ENCODE results near the gene PPIF. TPM values are rescaled to one million over a fixed set of nuclear protein-coding genes. Genes with fewer than 3 reads are reported as not detected.
A peak's percentile ranks its signal among the peaks of the same experiment; 100 is the strongest.
"Not testable (repeated sequence)": the region's sequence is repeated elsewhere in the genome, so short reads cannot be mapped to it uniquely, and the experiment has no call there.

PPIF gene
- total RNA-seq, 1 donor from 2014 or later, result 93.4 TPM

DNA sequence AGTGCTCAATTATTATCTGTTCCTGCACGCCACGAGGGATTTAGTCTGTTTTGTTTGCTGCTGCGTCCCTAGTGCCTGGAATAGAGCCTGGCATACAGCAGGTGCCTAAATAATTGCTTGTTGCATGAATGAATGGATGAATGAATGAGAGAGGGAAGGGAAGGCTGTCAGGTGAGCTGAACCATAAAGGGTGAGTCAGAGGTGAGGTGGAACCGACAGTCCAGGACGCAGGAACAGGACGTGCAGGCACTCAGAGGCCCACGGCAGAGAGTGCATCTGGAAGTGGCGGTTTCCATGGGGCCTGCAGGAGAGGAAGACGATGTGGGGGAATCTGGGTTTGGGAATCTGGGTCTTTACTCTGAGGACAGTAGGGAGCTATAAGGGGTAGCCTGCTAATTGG is 17.7 kb upstream of the PPIF start:
- ATAC-seq (no peak), DNase-seq (ENCODE audit: low spot score) (no peak)

DNA sequence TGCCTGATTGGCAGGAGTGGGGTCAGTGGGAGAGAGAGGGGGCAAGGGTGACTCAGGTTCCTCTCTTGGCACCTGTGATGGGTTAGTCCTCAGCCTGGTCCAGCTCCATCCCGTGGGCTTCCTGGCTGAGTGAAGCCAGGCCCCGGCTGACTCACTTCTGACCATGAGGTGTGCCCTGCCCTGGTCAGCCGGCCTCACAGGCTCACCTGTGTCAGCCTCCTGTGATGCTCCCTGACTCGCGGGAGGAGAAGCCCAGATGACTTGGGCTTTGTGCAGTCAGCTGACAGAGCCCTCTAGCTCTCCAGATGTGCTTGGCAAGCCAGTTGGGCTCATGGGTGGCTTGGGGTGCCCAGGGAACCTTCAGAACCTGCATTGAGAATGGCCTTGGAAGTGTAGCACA is 16.0 kb upstream of the PPIF start:
- ATAC-seq (no peak), DNase-seq (ENCODE audit: low spot score) (no peak)

- ATAC-seq, result no peak
- DNase-seq (ENCODE audit: low spot score), result no peak
These were observed 15.6 kb upstream of the PPIF start for GRCh38 chr10:79331709-79332108.

DNA sequence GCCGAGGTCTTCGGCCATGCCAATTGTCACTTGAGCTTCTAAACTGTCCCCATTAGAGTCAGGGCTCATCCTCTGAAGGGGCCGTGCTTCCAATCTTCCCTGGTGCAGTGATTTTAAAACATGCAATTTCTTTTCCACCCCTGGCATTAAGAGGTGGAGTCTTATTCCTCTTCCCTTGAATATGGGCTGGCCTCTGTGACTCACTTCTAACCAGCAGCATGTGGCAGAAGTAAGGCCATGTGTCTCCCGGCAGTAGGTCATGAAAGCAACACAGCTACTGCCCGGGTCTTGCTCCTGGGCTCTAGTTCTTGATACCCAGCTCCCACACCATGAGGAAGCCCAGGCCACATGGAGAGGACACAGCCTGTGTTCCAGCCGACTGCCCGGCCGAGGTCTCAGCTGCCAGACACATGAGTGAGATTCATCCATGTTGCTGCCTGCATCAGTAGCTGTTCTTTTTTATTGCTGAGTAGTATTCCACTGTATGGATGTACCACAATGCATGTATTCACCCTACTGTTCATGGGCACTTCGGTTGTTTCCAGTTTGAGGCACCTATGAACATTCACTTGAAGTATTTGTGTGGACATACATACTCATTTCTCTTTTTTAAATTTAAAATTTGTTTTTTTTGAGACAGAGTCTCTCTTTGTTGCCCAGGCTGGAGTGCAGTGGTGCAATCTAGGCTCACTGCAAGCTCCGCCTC is 14.5 kb upstream of the PPIF start:
- ATAC-seq; DNase-seq (ENCODE audit: low spot score): not testable (repeated sequence)

DNA sequence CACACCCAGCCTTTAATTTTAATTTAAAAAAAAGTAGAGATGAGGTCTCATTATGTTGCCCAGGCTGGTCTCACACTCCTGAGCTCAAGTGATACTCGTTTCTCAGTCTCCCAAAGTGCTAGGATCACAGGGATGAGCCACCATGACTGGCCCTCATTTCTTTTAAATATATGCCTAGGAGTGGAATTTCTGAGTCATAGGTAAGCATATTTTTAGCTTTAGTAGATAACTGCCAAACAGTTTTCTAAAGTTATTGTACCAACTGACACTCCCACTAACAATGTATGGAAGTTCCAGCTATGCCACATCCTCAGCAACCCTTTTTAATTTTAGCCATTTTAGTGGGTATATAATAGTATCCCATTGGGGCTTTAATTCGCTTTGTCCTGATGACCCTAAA is 13.8 kb upstream of the PPIF start:
- DNase-seq (ENCODE audit: low spot score), result no peak
- ATAC-seq, result no peak

DNA sequence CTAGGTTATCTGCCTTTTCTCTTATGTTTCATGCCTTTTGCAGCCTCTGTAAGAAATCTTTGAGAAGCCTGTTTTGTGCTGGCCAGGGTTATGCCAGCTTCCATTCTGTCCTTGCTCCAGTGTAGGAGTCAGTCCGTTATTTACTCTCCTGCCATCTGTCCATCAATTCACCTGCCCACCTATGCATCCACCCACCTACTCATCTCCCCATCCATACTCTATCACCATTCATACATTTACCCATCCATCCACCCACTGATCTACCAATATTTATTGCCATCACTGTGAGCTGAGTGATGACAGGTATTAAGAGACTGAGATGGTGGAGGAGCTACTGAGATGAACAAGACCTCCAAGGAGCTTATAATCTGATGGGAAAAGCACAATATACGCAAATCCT is 12.7 kb upstream of the PPIF start:
- ATAC-seq, result no peak

DNA sequence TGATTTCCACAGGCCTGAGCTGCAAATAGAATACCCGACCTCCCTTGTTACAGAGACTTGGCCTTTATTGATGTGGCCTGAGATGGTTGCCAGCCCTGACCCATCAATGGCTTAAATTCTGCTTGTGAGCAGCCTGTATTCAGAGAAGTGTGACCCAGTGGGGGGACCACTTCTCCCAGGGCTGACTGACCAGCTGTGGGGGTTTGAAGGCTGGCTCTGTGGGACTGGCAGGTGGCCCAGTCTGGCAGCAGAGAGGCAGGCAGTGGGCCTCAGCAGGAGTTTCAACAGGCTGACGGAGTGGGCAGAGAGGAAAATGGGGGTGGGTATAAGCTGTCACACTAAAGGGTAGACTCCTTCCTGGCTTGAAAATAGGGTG is 12.2 kb upstream of the PPIF start:
- DNase-seq (ENCODE audit: low spot score) (no peak), ATAC-seq (peak; percentile 2)

More for the DNA sequence above, 12.7 kb upstream of the PPIF start:
- DNase-seq (ENCODE audit: low spot score), result no peak

- ATAC-seq, result peak; percentile 92
These were observed 11.6 kb upstream of the PPIF start for GRCh38 chr10:79335470-79336235.

GRCh38 chr10:79336276-79336675 is 11.0 kb upstream of the PPIF start:
- ATAC-seq (peak; percentile 6), DNase-seq (ENCODE audit: low spot score) (no peak)

More at GRCh38 chr10:79335470-79336235, 11.6 kb upstream of the PPIF start:
- DNase-seq (ENCODE audit: low spot score), result peak; percentile 96

GRCh38 chr10:79336739-79337138 is 10.5 kb upstream of the PPIF start:
- ATAC-seq, result no peak
- no peak for DNase-seq (ENCODE audit: low spot score)

DNA sequence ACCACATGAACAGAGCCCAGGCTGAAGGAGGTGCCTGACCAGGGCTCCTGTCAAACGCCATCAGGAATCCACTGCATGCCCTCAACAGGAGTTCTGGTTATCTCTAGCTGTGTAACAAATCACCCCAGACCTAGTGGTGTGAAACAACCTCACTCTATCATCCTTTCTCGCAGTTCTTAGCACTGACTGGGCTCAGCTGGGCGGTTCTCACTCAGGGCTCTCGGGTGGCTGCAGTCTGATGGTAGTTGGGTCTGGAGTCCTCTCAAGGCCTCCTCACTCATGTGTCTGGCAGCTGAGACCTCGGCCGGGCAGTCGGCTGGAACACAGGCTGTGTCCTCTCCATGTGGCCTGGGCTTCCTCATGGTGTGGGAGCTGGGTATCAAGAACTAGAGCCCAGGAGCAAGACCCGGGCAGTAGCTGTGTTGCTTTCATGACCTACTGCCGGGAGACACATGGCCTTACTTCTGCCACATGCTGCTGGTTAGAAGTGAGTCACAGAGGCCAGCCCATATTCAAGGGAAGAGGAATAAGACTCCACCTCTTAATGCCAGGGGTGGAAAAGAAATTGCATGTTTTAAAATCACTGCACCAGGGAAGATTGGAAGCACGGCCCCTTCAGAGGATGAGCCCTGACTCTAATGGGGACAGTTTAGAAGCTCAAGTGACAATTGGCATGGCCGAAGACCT is 9.3 kb upstream of the PPIF start:
- not testable (repeated sequence) for DNase-seq (ENCODE audit: low spot score); ATAC-seq

DNA sequence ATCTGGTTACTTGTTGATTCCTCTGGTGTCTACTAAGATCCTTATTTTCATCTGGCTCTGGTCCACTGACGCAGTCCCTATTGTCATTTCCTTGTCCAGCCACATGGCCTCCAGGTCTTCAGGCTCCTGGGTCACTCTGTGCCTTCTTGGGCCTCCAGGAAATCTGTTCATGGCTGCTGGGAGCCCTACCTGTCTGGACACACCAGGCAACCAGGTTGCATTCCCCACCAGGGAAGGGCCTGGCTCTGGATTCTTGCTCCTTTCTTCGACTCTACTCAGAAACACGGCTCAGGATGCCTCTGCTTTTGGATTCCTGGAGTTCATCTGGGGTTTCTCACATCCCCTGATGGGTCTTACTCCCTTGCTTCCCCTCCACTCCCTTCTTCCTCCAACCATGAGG is 8.0 kb upstream of the PPIF start:
- ATAC-seq, result no peak
- no peak for DNase-seq (ENCODE audit: low spot score)

DNA sequence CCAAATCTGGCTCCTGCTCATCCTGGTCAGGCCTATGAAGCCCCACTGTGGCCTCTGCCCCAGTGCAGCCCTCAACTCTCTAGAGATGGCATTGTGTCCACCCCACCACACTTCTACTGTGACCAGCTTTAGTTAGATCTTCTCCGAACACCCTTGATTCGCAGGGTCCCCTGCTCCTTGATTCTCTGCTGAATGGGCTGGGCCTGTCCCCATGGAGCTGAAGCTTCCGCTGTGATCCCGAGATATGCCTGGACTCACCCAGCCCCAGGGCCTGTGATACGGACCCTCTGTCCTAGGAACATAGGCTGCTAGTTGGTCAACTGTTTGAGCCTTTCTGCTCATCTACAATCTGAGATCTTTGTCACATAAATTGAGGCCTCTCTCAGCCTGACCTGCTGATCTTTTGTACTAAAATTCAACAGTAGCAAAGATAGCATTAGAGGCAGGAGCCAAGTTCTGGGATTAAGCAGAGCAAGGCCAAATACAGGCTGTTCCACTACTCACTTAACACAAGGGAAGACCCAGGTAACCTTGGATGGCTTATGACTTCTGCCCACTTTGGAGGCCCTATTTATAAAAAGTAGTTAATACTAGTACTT is 6.5 kb upstream of the PPIF start:
- DNase-seq (ENCODE audit: low spot score), result peak; percentile 51
- ATAC-seq, result peak; percentile 48

- DNase-seq (ENCODE audit: low spot score) (peak; percentile 84), ATAC-seq (peak; percentile 71)
These were observed 4.9 kb upstream of the PPIF start for GRCh38 chr10:79342295-79342761.

DNA sequence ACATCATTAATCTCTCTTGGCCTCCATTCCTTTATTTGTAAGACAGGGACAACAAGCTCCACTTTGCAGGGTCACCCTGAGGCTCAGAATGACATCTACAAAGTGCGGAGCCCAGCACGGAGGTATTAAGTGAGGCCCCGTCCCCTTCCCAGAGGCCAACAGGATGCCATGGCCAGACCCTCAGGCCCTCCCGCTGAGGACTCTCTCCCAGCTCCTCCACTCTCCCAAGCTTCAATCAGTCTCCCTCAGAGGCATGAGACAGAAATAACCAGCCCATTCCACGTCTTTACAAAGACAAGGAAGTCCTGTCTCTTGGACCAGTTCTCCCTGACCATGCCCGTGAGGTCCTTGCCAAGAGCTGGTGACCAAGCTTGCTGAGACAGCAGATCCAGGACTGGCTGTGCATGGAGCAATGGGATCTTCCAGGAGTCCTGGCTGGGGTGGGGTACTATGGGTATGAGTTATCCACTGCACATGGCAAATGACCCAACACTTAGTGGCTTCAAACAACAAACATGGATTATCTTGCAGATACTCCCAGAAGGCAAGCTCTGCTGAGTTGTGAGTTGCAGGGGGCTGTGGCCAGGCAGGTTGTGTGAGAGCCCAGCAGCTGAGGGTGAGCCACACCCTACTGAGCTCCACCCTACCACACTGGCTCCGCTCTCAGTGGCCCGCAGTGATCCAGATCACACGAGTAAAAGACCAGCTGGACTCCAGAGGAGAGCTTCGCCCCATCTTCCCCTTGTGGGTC is 4.3 kb upstream of the PPIF start:
- peak; percentile 68 for DNase-seq (ENCODE audit: low spot score)

GRCh38 chr10:79344502-79345195 is 2.6 kb upstream of the PPIF start:
- ATAC-seq (no peak), DNase-seq (ENCODE audit: low spot score) (peak; percentile 31)

More for the DNA sequence above, 4.3 kb upstream of the PPIF start:
- peak; percentile 33 for ATAC-seq

DNA sequence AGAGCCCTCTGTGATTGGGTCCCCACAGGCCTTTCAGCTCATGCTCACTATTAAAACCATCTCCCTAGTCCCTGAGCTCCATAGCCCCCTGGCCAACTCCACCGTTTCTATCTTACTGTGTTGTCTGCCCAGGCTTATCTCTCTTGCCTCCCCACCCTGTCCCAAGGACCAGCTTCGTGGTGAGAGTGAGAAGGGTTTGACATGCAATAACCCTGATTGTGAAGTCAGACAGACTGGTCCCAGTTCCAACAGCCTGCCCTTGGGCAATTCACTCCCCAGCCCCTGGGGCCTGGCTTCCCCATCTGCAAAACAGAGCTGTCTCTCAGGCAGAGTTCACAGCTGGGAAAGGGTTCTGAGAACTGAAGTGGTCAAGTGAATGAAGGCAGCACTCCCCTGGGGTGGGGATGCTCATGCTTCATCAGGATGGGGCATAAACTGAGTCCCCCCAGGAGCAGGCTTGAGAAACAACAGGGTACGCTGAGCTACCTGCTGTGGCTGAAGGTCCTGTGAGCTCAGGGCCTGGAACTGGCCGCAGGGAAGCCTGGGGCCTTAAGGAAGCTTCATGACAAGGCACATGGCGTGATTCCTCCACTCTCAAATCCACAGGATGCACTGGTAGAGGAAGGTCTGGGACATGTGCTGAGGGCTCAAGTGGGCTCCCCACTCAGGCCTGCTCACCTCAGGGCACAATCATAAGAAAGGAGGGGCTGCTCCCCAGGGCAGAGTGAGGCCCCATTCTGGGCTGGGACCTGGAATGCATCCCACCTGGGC is 1.8 kb upstream of the PPIF start:
- no peak for ATAC-seq
- DNase-seq (ENCODE audit: low spot score), result peak; percentile 48

DNA sequence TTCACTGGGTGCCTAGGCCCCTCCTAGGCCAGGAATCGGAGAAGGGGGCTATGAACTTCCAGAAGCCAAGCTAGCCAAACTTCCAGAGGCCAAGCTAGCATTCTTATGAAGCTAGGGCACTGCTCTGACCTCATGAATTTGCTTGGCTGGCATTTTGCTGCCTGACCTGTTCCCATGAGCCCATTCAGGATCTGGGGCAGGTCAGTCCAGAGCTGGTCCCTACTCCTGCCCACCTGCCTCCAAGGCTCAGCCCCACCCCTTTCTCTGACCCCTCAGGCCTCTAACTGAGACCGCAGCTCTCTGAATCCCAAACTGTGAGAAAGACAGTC is 1.3 kb upstream of the PPIF start:
- DNase-seq (ENCODE audit: low spot score) (peak; percentile 58), ATAC-seq (peak; percentile 11)

Measured in left lobe of liver (tissue), 2 donors.